Nephron progenitor cell (in vitro differentiated cells): ENCODE results near the gene CAPZB.

Source experiments
- DNase-seq: peaks from one replicate; pipeline ENCODE4 v3.0.0; 2021
- H3K27ac Mint-ChIP-seq: 2 replicates; pipeline ENCODE4 v1.8.0; 2021; ENCODE audit warnings: mild to moderate bottlenecking, moderate library complexity, mixed read lengths
- H3K27me3 Mint-ChIP-seq: 2 replicates; pipeline ENCODE4 v1.8.0; 2021; ENCODE audit warnings: mild to moderate bottlenecking, low read depth, mixed read lengths; ENCODE audit not compliant: poor library complexity
- H3K36me3 Mint-ChIP-seq: 2 replicates; pipeline ENCODE4 v1.8.0; 2021; ENCODE audit warnings: low read depth, mixed read lengths
- H3K4me1 Mint-ChIP-seq: 2 replicates; pipeline ENCODE4 v1.8.0; 2021; ENCODE audit warnings: mixed read lengths
- H3K4me3 Mint-ChIP-seq: 2 replicates; pipeline ENCODE4 v1.8.0; 2021; ENCODE audit warnings: mild to moderate bottlenecking, moderate library complexity, mixed read lengths
- H3K9me3 Mint-ChIP-seq: 2 replicates; pipeline ENCODE4 v1.8.0; 2021; ENCODE audit warnings: mild to moderate bottlenecking, moderate library complexity, mixed read lengths
- CTCF ChIP-seq: fragments of 200-600 bp; sonication (generic); IDR thresholded peaks from 2 replicates; pipeline ENCODE4 v1.5.0; 2021; ENCODE audit warnings: antibody characterized with exemption

CAPZB gene

GRCh38 chr1:19441048-19441780, 44.1 kb downstream of the CAPZB start:
- Mint-ChIP-seq H3K36me3 (peaks cover 1% of the 10 kb centered on the region), H3K27me3 (no peaks in the 10 kb centered on the region), H3K9me3 (no peaks in the 10 kb centered on the region), H3K27ac (peak overlapping the region; percentile 63), H3K4me3 (no peak overlapping the region), H3K4me1 (peaks cover 94% of the 10 kb centered on the region)
- no peak for TF ChIP-seq CTCF
- no peak for DNase-seq

GRCh38 chr1:19439464-19440171, 45.7 kb downstream of the CAPZB start:
- Mint-ChIP-seq H3K4me3 (no peak overlapping the region), H3K27me3 (no peaks in the 10 kb centered on the region), H3K4me1 (peaks cover 94% of the 10 kb centered on the region), H3K36me3 (peaks cover 5% of the 10 kb centered on the region), H3K27ac (peak overlapping the region; percentile 92), H3K9me3 (no peaks in the 10 kb centered on the region)
- DNase-seq: no peak
- TF ChIP-seq CTCF: no peak

GRCh38 chr1:19438516-19439195, 46.7 kb downstream of the CAPZB start:
- peaks cover 91% of the 10 kb centered on the region for H3K4me1 Mint-ChIP-seq
- H3K36me3 Mint-ChIP-seq: peaks cover 5% of the 10 kb centered on the region
- H3K27ac Mint-ChIP-seq: peak overlapping the region; percentile 99
- peak overlapping the region; percentile 37 for H3K4me3 Mint-ChIP-seq
- no peaks in the 10 kb centered on the region for H3K27me3 Mint-ChIP-seq
- no peak for TF ChIP-seq CTCF
- DNase-seq: no peak
- H3K9me3 Mint-ChIP-seq: no peaks in the 10 kb centered on the region

- peak; percentile 62 for DNase-seq
- peak overlapping the region; percentile 37 for H3K4me3 Mint-ChIP-seq
- H3K9me3 Mint-ChIP-seq: no peaks in the 10 kb centered on the region
- H3K27ac Mint-ChIP-seq: peak overlapping the region; percentile 99
- H3K4me1 Mint-ChIP-seq: peaks cover 94% of the 10 kb centered on the region
- TF ChIP-seq CTCF: no peak
- no peaks in the 10 kb centered on the region for H3K27me3 Mint-ChIP-seq
- peaks cover 8% of the 10 kb centered on the region for H3K36me3 Mint-ChIP-seq
These were observed 47.4 kb downstream of the CAPZB start for GRCh38 chr1:19437891-19438294.

- H3K4me3 Mint-ChIP-seq: peak overlapping the region; percentile 11
- no peaks in the 10 kb centered on the region for H3K9me3 Mint-ChIP-seq
- H3K27ac Mint-ChIP-seq: peak overlapping the region; percentile 99
- TF ChIP-seq CTCF: no peak
- H3K27me3 Mint-ChIP-seq: no peaks in the 10 kb centered on the region
- peaks cover 89% of the 10 kb centered on the region for H3K4me1 Mint-ChIP-seq
- peaks cover 12% of the 10 kb centered on the region for H3K36me3 Mint-ChIP-seq
- no peak for DNase-seq
These were observed 48.4 kb downstream of the CAPZB start for GRCh38 chr1:19436716-19437476.
